KMS-11 (cell line): ENCODE measurements around the gene RUNDC3A.

Source experiments
- H2AFZ ChIP-seq: fragments of 200-600 bp; sonication (generic); 2 replicates; pipeline ENCODE4 v1.6.1; 2016; ENCODE audit warnings: antibody characterized with exemption, mixed run types, low read depth
- H3K27ac ChIP-seq: fragments of 200-600 bp; sonication (generic); 2 replicates; pipeline ENCODE4 v1.6.1; 2016; ENCODE audit warnings: mild to moderate bottlenecking, mixed run types
- H3K27me3 ChIP-seq: fragments of 200-600 bp; sonication (generic); 2 replicates; pipeline ENCODE4 v1.6.1; 2017; ENCODE audit warnings: mild to moderate bottlenecking, low read depth, mixed run types, moderate library complexity; ENCODE audit not compliant: insufficient read depth
- H3K36me3 ChIP-seq: fragments of 200-600 bp; sonication (generic); 2 replicates; pipeline ENCODE4 v1.6.1; 2017; ENCODE audit warnings: mild to moderate bottlenecking, mixed run types; ENCODE audit not compliant: insufficient read depth
- H3K4me1 ChIP-seq: fragments of 200-600 bp; sonication (generic); 2 replicates; pipeline ENCODE4 v1.6.1; 2016; ENCODE audit warnings: mild to moderate bottlenecking, low read depth, mixed run types; ENCODE audit not compliant: poor library complexity, severe bottlenecking
- H3K4me2 ChIP-seq: fragments of 200-600 bp; sonication (generic); 2 replicates; pipeline ENCODE4 v1.7.0; 2016; ENCODE audit warnings: mild to moderate bottlenecking, mixed run types
- H3K4me3 ChIP-seq: fragments of 200-600 bp; sonication (generic); IDR thresholded peaks from 2 replicates; pipeline ENCODE4 v1.6.1; 2017; ENCODE audit warnings: low read depth, low read length, mixed read lengths; ENCODE audit not compliant: insufficient read depth
- H3K79me2 ChIP-seq: fragments of 200-600 bp; sonication (generic); 2 replicates; pipeline ENCODE4 v1.6.1; 2016; ENCODE audit warnings: low read depth, mixed run types; ENCODE audit not compliant: insufficient read depth
- H3K9ac ChIP-seq: fragments of 200-600 bp; sonication (generic); 2 replicates; pipeline ENCODE4 v1.6.1; 2016; ENCODE audit warnings: mild to moderate bottlenecking, mixed run types
- H4K20me1 ChIP-seq: fragments of 200-600 bp; sonication (generic); 2 replicates; pipeline ENCODE4 v1.6.1; 2016; ENCODE audit warnings: mild to moderate bottlenecking, mixed run types; ENCODE audit not compliant: insufficient read depth
- TF ChIP-seq, protein P1 (sequence below): fragments of 200-600 bp; sonication (generic); conservative IDR thresholded peaks from 2 replicates; pipeline ENCODE4 v1.6.1; 2017; ENCODE audit warnings: low read depth, mild to moderate bottlenecking, antibody characterized with exemption, low read length, moderate library complexity, mixed read lengths

RUNDC3A gene

DNA sequence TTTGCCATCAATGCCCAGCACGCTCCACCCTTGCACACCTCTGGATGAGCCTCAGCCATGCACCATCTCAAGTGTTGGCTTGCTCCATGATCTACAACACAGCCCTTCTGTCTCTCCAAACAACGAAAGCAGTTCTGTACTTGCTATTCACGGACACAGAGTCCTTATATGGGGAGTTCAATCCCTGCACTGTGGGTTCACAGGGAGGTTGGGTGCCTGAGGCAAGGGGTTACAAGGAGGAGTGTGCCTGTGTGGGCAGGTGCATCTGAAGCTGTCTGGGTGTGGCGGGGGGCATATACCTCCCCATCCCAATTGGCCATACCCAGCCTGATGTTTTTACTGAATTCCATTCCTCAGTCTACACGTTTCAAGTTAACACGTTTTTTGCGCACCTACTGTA, 5.6 kb downstream of the RUNDC3A start:
- no peak overlapping the region for H3K9ac ChIP-seq
- no peak overlapping the region for H3K4me3 ChIP-seq
- no peak overlapping the region for H3K4me2 ChIP-seq
- TF ChIP-seq, protein P1, sequence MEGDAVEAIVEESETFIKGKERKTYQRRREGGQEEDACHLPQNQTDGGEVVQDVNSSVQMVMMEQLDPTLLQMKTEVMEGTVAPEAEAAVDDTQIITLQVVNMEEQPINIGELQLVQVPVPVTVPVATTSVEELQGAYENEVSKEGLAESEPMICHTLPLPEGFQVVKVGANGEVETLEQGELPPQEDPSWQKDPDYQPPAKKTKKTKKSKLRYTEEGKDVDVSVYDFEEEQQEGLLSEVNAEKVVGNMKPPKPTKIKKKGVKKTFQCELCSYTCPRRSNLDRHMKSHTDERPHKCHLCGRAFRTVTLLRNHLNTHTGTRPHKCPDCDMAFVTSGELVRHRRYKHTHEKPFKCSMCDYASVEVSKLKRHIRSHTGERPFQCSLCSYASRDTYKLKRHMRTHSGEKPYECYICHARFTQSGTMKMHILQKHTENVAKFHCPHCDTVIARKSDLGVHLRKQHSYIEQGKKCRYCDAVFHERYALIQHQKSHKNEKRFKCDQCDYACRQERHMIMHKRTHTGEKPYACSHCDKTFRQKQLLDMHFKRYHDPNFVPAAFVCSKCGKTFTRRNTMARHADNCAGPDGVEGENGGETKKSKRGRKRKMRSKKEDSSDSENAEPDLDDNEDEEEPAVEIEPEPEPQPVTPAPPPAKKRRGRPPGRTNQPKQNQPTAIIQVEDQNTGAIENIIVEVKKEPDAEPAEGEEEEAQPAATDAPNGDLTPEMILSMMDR: no peak
- peaks cover 48% of the 10 kb centered on the region for H3K27me3 ChIP-seq
- no peaks in the 10 kb centered on the region for H3K79me2 ChIP-seq
- no peaks in the 10 kb centered on the region for H4K20me1 ChIP-seq
- no peaks in the 10 kb centered on the region for H3K36me3 ChIP-seq
- H2AFZ ChIP-seq: no peak overlapping the region
- no peaks in the 10 kb centered on the region for H3K4me1 ChIP-seq
- no peak overlapping the region for H3K27ac ChIP-seq

DNA sequence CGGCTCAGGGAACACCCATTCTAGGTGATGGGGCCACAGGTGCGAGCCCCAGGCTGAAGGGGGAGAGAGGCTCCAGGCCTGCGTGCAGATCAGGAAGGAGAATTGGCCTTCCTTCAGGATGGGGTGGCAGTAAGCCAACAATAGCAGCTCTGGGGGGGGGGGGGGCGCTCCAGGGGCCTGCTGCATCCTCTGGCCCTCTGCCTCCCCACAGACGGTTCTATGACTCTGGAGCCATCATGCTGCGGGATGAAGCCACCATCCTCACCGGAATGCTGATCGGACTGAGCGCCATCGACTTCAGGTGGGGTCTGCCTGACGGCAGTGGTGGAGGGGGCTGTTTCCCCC, 6.1 kb downstream of the RUNDC3A start:
- no peak overlapping the region for H3K4me3 ChIP-seq
- H3K79me2 ChIP-seq: no peaks in the 10 kb centered on the region
- no peak overlapping the region for H3K9ac ChIP-seq
- peaks cover 47% of the 10 kb centered on the region for H3K27me3 ChIP-seq
- TF ChIP-seq, protein P1: no peak
- H2AFZ ChIP-seq: no peak overlapping the region
- H3K4me1 ChIP-seq: no peaks in the 10 kb centered on the region
- no peaks in the 10 kb centered on the region for H4K20me1 ChIP-seq
- H3K36me3 ChIP-seq: no peaks in the 10 kb centered on the region
- H3K4me2 ChIP-seq: no peak overlapping the region
- H3K27ac ChIP-seq: no peak overlapping the region

DNA sequence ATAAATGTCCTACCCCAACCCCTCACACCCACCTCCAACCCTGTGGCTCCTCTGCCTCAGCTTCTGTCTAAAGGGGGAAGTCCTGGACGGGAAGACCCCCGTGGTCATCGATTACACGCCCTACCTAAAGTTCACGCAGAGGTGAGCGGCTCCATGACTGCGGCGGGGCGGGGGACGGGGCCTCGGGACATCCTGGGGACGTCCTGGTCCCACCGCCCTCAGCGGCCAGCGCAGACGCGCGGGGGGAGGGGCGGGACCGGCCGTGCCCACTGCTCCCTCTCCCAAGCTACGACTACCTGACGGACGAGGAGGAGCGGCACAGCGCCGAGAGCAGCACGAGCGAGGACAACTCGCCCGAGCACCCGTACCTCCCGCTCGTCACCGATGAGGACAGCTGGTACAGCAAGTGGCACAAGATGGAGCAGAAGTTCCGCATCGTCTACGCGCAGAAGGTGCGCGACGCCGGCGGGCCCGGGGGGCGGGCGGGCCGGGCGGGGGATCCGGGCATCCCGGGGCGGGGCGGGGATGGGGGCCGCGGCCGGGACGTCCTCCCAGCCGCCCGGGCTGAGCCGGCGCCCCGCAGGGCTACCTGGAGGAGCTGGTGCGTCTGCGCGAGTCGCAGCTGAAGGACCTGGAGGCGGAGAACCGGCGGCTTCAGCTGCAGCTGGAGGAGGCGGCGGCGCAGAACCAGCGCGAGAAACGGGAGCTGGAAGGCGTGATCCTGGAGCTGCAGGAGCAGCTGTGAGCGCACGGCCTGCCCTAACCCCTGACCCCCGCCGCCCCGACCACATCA, 6.7 kb downstream of the RUNDC3A start:
- H3K9ac ChIP-seq: no peak overlapping the region
- no peaks in the 10 kb centered on the region for H4K20me1 ChIP-seq
- TF ChIP-seq, protein P1: no peak
- no peaks in the 10 kb centered on the region for H3K79me2 ChIP-seq
- H2AFZ ChIP-seq: no peak overlapping the region
- H3K4me2 ChIP-seq: no peak overlapping the region
- H3K27me3 ChIP-seq: peaks cover 42% of the 10 kb centered on the region
- no peak overlapping the region for H3K4me3 ChIP-seq
- H3K36me3 ChIP-seq: no peaks in the 10 kb centered on the region
- H3K4me1 ChIP-seq: no peaks in the 10 kb centered on the region
- no peak overlapping the region for H3K27ac ChIP-seq

DNA sequence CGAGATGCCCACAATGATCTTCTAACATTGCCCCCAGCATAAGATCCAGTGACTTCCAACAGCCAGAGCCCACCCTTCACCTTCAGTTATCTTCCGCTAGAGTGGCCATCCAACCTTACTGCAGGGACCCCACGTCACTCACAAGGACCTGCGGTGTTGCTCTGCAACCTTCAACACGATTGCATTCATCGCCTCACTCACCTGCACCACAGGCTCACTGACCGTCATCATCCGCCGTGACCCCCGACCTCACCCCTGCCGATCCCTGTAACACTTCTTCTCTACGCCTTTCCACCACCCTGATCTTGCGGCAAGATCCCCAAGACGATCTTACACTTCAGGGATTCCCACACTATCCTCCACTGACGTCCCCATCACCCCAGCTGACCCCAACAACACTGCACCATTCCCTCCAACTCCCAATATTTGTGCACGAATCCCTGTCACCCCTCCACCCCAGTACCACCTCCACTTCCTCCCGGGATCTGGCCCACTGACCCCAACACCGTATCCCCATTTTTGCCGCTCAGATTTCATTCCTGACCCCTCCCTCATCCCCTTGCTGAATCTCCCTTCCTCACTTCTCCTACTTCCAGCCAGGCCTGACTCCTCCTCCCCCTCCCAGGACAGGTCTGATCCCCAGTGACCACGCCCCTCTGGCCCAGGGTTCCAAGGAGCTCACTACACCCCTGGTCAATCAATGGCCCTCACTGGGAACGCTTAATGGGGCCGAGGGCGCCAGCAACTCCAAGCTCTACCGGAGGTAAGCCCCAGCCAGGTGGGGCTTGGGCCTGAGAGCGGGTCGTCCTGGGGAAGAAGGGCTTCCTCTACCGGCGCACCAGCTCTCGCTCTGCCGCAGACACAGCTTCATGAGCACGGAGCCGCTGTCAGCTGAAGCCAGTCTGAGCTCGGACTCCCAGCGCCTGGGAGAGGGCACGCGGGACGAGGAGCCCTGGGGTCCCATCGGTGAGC, 7.6 kb downstream of the RUNDC3A start:
- Histone ChIP-seq H3K27ac (no peak overlapping the region), H3K27me3 (peaks cover 32% of the 10 kb centered on the region; the same call in 1 of the 2 replicates)

More for the DNA sequence above, 7.6 kb downstream of the RUNDC3A start:
- Histone ChIP-seq H3K36me3 (no peaks in the 10 kb centered on the region; the same call in 1 of the 2 replicates), H4K20me1 (no peaks in the 10 kb centered on the region), H3K4me2 (no peak overlapping the region), H3K4me3 (no peak overlapping the region), H3K4me1 (no peaks in the 10 kb centered on the region), H3K79me2 (no peaks in the 10 kb centered on the region), H3K9ac (no peak overlapping the region), H2AFZ (no peak overlapping the region)
- TF ChIP-seq, protein P1: no peak
